Testis (tissue), 2 donors: ENCODE measurements around the gene FGGY.

Experiments used
- CTCF ChIP-seq, 3 experiments: fragments of 450-650 bp in 2 of 3; fragments of 200-600 bp in 1 of 3; sonication (generic) in 1 of 3; IDR thresholded peaks; one replicate each; pipeline ENCODE4 v1.5.1; 2016 to 2019; ENCODE audit warnings: antibody characterized with exemption in 3 of 3, mild to moderate bottlenecking in 2 of 3, moderate library complexity in 1 of 3
- POLR2A ChIP-seq: fragments of 450-650 bp; IDR thresholded peaks from one replicate; pipeline ENCODE4 v1.6.1; 2017; ENCODE audit warnings: antibody characterized with exemption, mild to moderate bottlenecking, moderate library complexity

- TF ChIP-seq CTCF (IDR thresholded peaks at IDR 0.05) (no peak), POLR2A (no peak)
Observed at GRCh38 chr1:59641836-59642235, 344.9 kb downstream of the FGGY start.
